ENCODE measurements around the gene TIMM8B.

TIMM8B gene

DNA sequence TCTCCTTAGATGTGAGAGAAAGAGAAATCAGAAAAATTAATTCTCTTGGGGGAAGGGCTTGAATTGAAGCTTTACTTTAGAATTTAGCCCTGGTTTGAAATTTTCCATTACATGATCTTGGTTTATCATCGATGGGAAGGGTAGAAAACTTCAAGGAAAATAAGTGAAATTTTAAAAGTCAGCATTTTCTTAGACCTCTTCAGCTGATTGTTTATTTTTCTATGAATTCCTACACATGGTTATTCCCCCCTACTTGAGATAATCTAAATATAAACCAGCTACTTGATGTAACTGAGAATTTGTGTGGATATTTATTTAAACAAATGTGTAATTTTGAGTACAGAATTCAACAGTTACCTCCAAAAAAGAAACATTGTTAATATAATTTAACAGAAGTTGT, 23.6 kb downstream of the TIMM8B start:
- TF ChIP-seq, protein P1, sequence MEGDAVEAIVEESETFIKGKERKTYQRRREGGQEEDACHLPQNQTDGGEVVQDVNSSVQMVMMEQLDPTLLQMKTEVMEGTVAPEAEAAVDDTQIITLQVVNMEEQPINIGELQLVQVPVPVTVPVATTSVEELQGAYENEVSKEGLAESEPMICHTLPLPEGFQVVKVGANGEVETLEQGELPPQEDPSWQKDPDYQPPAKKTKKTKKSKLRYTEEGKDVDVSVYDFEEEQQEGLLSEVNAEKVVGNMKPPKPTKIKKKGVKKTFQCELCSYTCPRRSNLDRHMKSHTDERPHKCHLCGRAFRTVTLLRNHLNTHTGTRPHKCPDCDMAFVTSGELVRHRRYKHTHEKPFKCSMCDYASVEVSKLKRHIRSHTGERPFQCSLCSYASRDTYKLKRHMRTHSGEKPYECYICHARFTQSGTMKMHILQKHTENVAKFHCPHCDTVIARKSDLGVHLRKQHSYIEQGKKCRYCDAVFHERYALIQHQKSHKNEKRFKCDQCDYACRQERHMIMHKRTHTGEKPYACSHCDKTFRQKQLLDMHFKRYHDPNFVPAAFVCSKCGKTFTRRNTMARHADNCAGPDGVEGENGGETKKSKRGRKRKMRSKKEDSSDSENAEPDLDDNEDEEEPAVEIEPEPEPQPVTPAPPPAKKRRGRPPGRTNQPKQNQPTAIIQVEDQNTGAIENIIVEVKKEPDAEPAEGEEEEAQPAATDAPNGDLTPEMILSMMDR (IDR thresholded peaks at IDR 0.05): no peak

DNA sequence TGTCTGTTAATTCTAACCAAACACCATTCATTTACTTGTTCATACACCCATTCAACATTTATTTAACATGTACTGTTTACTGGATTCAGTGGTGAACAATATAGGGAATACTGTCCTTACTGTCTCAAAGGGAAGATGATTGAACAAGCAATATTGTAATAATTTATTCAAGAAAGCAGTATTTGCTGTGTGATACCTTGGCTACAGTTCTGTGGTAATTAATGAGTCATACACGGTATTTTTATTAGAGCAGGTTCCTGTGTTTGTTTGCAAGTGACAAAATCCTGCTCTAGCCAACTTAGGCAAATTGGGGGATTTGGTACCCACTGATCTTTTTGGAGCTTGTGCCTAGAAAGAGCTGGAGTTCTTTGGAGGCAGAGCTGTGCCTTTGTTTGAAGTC, 28.5 kb downstream of the TIMM8B start:
- TF ChIP-seq, protein P1 (IDR thresholded peaks at IDR 0.05): no peak

DNA sequence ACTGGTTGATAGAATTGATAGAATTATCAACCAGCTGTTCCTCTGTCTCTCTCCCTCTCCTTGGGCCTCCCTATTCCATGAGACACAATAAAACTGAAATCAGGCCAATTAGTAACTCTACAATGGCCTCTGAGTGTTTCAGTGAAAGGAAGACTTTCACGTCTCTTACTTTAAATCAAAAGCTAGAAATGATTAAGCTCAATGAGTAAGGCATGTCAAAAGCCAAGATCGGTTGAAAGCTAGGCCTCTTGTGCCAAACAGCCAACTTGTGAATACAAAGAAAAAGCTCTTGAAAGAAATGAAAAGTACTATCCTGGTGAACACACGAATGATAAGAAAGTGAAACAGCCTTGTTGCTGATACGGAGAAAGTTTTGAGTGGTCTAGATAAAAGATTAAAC, 29.4 kb downstream of the TIMM8B start:
- TF ChIP-seq, protein P1 (IDR thresholded peaks at IDR 0.05): no peak

DNA sequence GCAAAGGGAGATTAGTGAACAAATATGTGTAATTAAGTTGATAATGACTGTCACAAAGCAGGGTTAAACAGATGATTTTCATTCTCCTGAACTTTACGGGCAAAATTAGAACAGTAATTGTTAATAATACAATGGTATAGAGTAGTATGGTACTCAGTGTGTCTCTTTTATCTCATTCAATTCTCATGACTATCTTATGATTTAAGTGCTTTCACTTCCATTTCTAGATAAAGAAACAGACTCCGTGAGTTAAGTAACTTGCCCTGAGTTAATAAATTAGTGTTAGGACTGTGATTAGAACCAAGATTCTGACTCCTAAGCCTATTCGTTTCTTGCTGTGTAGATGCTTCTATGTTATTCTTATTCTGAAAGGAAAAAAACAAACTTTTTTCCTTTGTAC, 34.8 kb downstream of the TIMM8B start:
- TF ChIP-seq, protein P1 (IDR thresholded peaks at IDR 0.05): no peak

DNA sequence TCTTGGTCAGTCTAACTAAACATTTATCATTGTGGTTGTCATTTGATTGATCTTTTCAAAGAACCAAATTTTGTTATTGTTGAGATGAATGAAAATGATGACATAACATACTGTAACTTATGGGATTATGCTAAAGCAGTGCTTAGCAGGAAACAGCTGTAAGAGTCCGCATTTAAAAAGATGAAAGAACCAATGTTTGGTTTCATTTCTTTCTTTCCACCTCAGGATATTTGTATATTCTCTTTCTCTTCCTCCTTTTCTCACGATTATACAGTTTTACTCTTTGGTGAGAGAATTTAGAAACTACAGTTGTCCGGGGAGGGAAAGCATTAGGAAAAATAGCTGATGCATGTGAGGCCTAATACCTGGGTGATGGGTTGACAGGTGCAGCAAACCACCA, 35.8 kb downstream of the TIMM8B start:
- TF ChIP-seq, protein P1 (IDR thresholded peaks at IDR 0.05): no peak

DNA sequence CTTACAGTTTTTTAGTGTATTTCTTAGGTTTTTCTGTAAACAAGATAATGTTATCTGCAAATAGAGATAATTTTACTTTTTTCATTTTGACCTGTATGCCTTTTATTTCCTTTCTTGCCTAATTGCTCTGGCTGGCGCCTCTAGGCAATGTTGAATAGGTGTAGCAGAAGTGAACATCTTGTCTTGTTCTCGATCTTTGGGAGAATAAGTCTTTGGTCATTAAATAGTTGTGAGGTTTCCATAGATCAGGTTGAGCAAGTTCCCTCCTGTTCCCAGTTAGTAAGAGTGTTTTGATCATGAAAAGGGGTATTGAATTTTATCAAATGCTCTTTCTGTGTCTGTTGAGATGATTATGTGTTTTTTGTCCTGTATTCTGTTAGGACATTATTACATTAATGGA, 36.8 kb downstream of the TIMM8B start:
- TF ChIP-seq, protein P1 (IDR thresholded peaks at IDR 0.05): no peak

DNA sequence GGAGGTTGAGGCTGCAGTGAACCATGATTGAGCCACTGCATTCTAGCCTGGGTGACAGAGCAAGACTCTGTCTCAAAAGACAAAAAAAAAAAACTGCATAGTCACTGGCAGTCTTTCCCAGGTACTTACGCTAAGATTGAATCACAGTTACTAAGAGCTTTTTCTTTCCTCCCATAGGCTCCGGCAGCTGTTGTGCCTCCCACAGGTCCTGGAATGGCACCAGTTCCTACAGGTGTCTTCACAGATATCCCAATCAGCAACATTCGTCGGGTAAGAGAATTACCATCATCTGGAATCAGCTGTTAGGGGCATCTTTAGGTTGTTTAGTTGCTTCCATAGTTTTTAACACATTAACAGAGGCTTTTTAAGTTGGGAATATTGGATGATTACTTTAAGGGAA, 41.6 kb downstream of the TIMM8B start:
- TF ChIP-seq, protein P1 (IDR thresholded peaks at IDR 0.05): no peak

DNA sequence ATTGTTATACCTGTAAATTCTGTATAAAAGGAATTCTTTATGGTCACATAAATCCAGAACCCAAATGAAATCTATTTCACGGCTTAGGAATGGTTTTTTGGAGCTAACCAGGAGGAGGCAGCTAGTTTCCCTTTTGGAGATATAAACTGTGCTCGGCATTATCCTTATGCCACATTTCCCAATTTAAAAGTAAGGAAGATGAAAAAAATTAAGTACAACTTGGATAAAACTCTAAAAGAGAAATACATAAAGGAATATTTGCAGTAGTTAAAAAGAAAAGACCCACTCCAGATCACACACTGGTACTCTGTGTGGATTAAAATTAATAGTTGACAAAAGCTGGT, 43.6 kb downstream of the TIMM8B start:
- TF ChIP-seq, protein P1 (IDR thresholded peaks at IDR 0.05): no peak
